Endothelial cell of umbilical vein (primary cell): Measurements from ENCODE around the gene MACROD2. TPM values are rescaled to one million over a fixed set of nuclear protein-coding genes. Genes with fewer than 3 reads are reported as not detected.

Source experiments
- BruUV-seq: library from RNA; stranded (reverse); fragments of 400-500 nt; replicated peaks from 2 replicates; lab custom pipeline; 2021; lab: Mats Ljungman, UMichigan
- CTCF ChIA-PET: fragments of 300-600, 350-600 bp; sonication (Branson Sonifier 250); formaldehyde crosslinking; loops from one replicate; lab custom pipeline; 2021; ENCODE audit warnings: antibody characterized with exemption, inconsistent platforms; lab: Charles Lee
- POLR2A ChIA-PET: fragments of 300-600, 350-600 bp; sonication (Branson Sonifier 250); formaldehyde crosslinking; loops from one replicate; lab custom pipeline; 2021; ENCODE audit warnings: antibody characterized with exemption, inconsistent platforms; lab: Charles Lee
- DNase-seq: peaks from one replicate; pipeline ENCODE4 v3.0.0-alpha.2; 2011; ENCODE audit warnings: low read depth, low spot score
- FAIRE-seq: peaks from 2 replicates; lab custom pipeline; 2011; peaks lifted over from hg19 to GRCh38; lab: Jason Lieb, UNC
- H2AFZ ChIP-seq: 2 replicates; pipeline ENCODE4 v1.6.0; 2012; ENCODE audit warnings: low read depth, low read length, control low read depth, inconsistent platforms
- H3K27ac ChIP-seq: 2 replicates; pipeline ENCODE4 v1.5.1; 2011; ENCODE audit warnings: low read depth, mild to moderate bottlenecking, control low read depth, low read length, moderate library complexity; ENCODE audit not compliant: insufficient read depth
- H3K27me3 ChIP-seq, 2 experiments: 2 replicates each; pipeline versions ENCODE4 v1.6.0 to v1.6.1; 2011; ENCODE audit warnings: low read length in 2 of 2, mixed read lengths in 1 of 2; ENCODE audit not compliant: control insufficient read depth in 2 of 2, insufficient read depth in 2 of 2
- H3K36me3 ChIP-seq, 2 experiments: 2 replicates in 1 of 2; 3 replicates in 1 of 2; pipeline ENCODE4 v1.5.1; 2011; ENCODE audit warnings: low read length in 2 of 2, mild to moderate bottlenecking in 1 of 2, moderate library complexity in 1 of 2; ENCODE audit not compliant: control insufficient read depth in 2 of 2, insufficient read depth in 2 of 2; ENCODE audit errors: extremely low read depth in 1 of 2
- H3K4me1 ChIP-seq: 3 replicates; pipeline ENCODE4 v1.5.1; 2011; ENCODE audit warnings: mild to moderate bottlenecking, low read length; ENCODE audit not compliant: control insufficient read depth, insufficient read depth; ENCODE audit errors: extremely low read depth
- H3K4me2 ChIP-seq: 2 replicates; pipeline ENCODE4 v1.6.1; 2011; ENCODE audit warnings: low read length, control low read depth, mixed read lengths; ENCODE audit not compliant: insufficient read depth
- H3K4me3 ChIP-seq, 3 experiments: fragments of 200-600 bp in 1 of 3; sonication (generic), shearing (Covaris generic) in 1 of 3; replicated peaks in 1 of 3; 2 replicates each; pipeline ENCODE4 v1.5.1; 2011 to 2016; ENCODE audit warnings: control low read depth in 3 of 3, low read length in 3 of 3, mild to moderate bottlenecking in 2 of 3, inconsistent platforms in 1 of 3, low read depth in 1 of 3, moderate library complexity in 1 of 3; ENCODE audit not compliant: insufficient read depth in 1 of 3
- H3K79me2 ChIP-seq: 2 replicates; pipeline ENCODE4 v1.6.0; 2012; ENCODE audit warnings: low read length, inconsistent platforms; ENCODE audit not compliant: control insufficient read depth, insufficient read depth
- H3K9ac ChIP-seq: replicated peaks from 2 replicates; pipeline ENCODE3; 2011; ENCODE audit warnings: low read length, control low read depth; ENCODE audit not compliant: insufficient read depth; ENCODE audit errors: extremely low read depth
- H3K9me1 ChIP-seq: replicated peaks from 3 replicates; pipeline ENCODE4 v1.6.0; 2011; ENCODE audit warnings: mild to moderate bottlenecking, low read length; ENCODE audit not compliant: control insufficient read depth, insufficient read depth; ENCODE audit errors: extremely low read depth
- H3K9me3 ChIP-seq: replicated peaks from 2 replicates; pipeline ENCODE4 v1.5.1; 2012; ENCODE audit warnings: low read length, inconsistent platforms; ENCODE audit not compliant: control insufficient read depth, insufficient read depth
- H4K20me1 ChIP-seq: replicated peaks from 2 replicates; pipeline ENCODE3; 2011; ENCODE audit warnings: mild to moderate bottlenecking, low read length; ENCODE audit not compliant: control insufficient read depth, insufficient read depth; ENCODE audit errors: extremely low read depth
- EZH2 ChIP-seq: IDR thresholded peaks from 2 replicates; pipeline ENCODE4 v1.6.1; 2012; ENCODE audit warnings: borderline replicate concordance, low read depth, mild to moderate bottlenecking, moderate library complexity, low read length, inconsistent platforms; ENCODE audit not compliant: severe bottlenecking
- FOS ChIP-seq: IDR thresholded peaks from 2 replicates; pipeline ENCODE4 v1.6.1; 2011; ENCODE audit warnings: mild to moderate bottlenecking, low read length, moderate library complexity, borderline replicate concordance; ENCODE audit not compliant: insufficient read depth
- GATA2 ChIP-seq: IDR thresholded peaks from 2 replicates; pipeline ENCODE4 v1.7.0; 2011; ENCODE audit warnings: low read depth, mild to moderate bottlenecking, moderate library complexity, mixed read lengths, low read length; ENCODE audit not compliant: insufficient read length, insufficient read depth
- JUN ChIP-seq: IDR thresholded peaks from 2 replicates; pipeline ENCODE4 v1.6.1; 2011; ENCODE audit warnings: borderline replicate concordance, low read depth; ENCODE audit not compliant: insufficient read length, insufficient read depth
- MYC ChIP-seq: IDR thresholded peaks from one replicate; pipeline ENCODE4 v1.6.1; 2011; ENCODE audit warnings: mild to moderate bottlenecking, low read depth, low read length
- POLR2A ChIP-seq: IDR thresholded peaks from 2 replicates; pipeline ENCODE4 v1.6.1; 2012; ENCODE audit warnings: low read depth, mild to moderate bottlenecking, control low read depth, low read length
- POLR2AphosphoS5 ChIP-seq: IDR thresholded peaks from 2 replicates; pipeline ENCODE4 v1.6.1; 2012; ENCODE audit warnings: low read depth, mild to moderate bottlenecking, control low read depth, low read length, moderate library complexity; ENCODE audit not compliant: insufficient read depth
- dilution Hi-C: fragments of 300-500 bp; cut with MboI; formaldehyde crosslinking; loops from one replicate; pipeline ENCODE4 v1.15.0; 2019; ENCODE audit warnings: low sequenced_read_pairs; ENCODE audit not compliant: extremely low pct_ligation_motif_present
- intact Hi-C: fragments of 100-400 bp; cut with micrococcal nuclease; formaldehyde crosslinking; loops from one replicate; pipeline ENCODE4 v1.10.0; 2022
- polyA plus RNA-seq, 4 experiments: library from polyadenylated mRNA; depleted of rRNA in 3 of 4; stranded (reverse) in 3 of 4; unstranded in 1 of 4; fragments of >200 nt; gene quantifications; 2 replicates each; pipeline versions ENCODE4 v1.2.1 to v1.2.3, GENCODE V29; 2011 to 2012; ENCODE audit warnings: missing spikeins in 1 of 4
- total RNA-seq: library from RNA; stranded (reverse); gene quantifications from 2 replicates; pipeline ENCODE4 v1.2.3, GENCODE V29; 2021
- TF ChIP-seq, protein P1 (sequence below): IDR thresholded peaks from 2 replicates; pipeline ENCODE4 v1.6.1; 2011; ENCODE audit not compliant: insufficient read depth, insufficient read length
- TF ChIP-seq, protein P2 (sequence below), 2 donors: IDR thresholded peaks; 1 replicate in 1 of 2; 2 replicates in 1 of 2; pipeline ENCODE4 v1.5.1; 2011; ENCODE audit warnings: low read length in 2 of 2, mild to moderate bottlenecking in 2 of 2, moderate library complexity in 2 of 2, control low read depth in 1 of 2, inconsistent platforms in 1 of 2, low read depth in 1 of 2; ENCODE audit not compliant: insufficient read depth in 1 of 2; ENCODE audit errors: extremely low read depth in 1 of 2

The MACROD2 gene
- total and polyA plus RNA-seq, 2 donors (not counting 3 experiments of a cell fraction or from before 2014, with no cell fraction given) = 0.11 to 0.73 TPM

DNA sequence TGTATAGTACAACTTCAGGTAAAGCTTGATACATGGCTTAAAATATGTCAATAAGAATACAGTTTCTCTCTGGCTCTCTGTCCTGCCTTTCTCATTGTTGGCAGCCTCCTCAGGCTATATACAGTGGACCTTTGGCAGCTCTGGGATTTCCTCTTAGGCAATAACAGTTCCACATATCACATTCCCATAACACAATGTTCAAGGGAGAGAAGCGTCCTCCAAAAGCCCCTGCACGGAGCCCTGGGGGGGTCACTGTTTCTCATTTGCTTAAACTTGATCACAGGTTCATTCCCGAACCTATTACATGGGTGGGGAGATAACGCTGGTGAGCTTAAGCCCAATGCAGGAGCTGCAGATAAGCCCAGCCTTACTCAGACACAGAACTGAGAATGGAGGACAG, 346.5 kb downstream of the MACROD2 start:
- intact Hi-C loops = no loop called here
- no peak overlapping the region for H3K9ac ChIP-seq
- no peaks in the 10 kb centered on the region for H3K9me1 ChIP-seq
- ChIA-PET POLR2A (no interaction called here), CTCF (no interaction called here)
- H2AFZ ChIP-seq = no peak overlapping the region
- no peaks in the 10 kb centered on the region for H4K20me1 ChIP-seq
- TF ChIP-seq, protein P1, sequence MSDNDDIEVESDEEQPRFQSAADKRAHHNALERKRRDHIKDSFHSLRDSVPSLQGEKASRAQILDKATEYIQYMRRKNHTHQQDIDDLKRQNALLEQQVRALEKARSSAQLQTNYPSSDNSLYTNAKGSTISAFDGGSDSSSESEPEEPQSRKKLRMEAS = no peak
- no peak for TF ChIP-seq MYC
- TF ChIP-seq POLR2A = no peak
- TF ChIP-seq, protein P2, sequence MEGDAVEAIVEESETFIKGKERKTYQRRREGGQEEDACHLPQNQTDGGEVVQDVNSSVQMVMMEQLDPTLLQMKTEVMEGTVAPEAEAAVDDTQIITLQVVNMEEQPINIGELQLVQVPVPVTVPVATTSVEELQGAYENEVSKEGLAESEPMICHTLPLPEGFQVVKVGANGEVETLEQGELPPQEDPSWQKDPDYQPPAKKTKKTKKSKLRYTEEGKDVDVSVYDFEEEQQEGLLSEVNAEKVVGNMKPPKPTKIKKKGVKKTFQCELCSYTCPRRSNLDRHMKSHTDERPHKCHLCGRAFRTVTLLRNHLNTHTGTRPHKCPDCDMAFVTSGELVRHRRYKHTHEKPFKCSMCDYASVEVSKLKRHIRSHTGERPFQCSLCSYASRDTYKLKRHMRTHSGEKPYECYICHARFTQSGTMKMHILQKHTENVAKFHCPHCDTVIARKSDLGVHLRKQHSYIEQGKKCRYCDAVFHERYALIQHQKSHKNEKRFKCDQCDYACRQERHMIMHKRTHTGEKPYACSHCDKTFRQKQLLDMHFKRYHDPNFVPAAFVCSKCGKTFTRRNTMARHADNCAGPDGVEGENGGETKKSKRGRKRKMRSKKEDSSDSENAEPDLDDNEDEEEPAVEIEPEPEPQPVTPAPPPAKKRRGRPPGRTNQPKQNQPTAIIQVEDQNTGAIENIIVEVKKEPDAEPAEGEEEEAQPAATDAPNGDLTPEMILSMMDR (IDR thresholded peaks at IDR 0.05; ENCODE audit: extremely low read depth in 1 of 2, insufficient read depth in 1 of 2, low read depth in 1 of 2, low read length in 2 of 2) = no peak
- peaks cover 0 to 1% of the 10 kb centered on the region in 2 experiments for H3K27me3 ChIP-seq
- no peaks in the 10 kb centered on the region for H3K36me3 ChIP-seq
- no peak for FAIRE-seq
- H3K4me3 ChIP-seq = no peak overlapping the region
- H3K27ac ChIP-seq = no peak overlapping the region
- peaks cover 1% of the 10 kb centered on the region for H3K4me1 ChIP-seq
- no TSS peak for BruUV-seq
- dilution Hi-C loops = no loop called here
- H3K79me2 ChIP-seq = no peaks in the 10 kb centered on the region
- H3K9me3 ChIP-seq = no peaks in the 10 kb centered on the region
- DNase-seq = no peak
- H3K4me2 ChIP-seq = no peak overlapping the region

DNA sequence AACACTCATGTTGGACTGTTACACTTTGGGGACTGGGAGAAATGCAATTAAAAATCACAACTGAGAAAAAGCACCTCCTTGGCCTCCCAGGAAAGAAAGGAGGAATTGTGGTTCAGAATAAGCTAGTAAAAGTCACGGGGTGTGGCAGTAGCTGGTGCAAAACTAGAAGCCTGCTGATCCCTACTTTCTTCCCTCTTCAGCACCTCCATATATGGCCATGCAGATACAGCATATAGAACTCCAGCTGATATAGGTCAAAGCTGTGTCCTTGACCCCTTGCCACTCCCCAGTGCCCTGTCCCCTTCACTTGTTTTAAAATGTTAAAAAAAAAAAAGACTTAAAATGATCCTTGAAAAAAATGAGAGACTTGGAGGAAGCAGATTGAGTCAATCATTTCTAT, 347.6 kb downstream of the MACROD2 start:
- Histone ChIP-seq H3K36me3 (no peaks in the 10 kb centered on the region), H3K27me3 (peaks cover 0 to 1% of the 10 kb centered on the region in 2 experiments), H4K20me1 (no peaks in the 10 kb centered on the region), H3K79me2 (no peaks in the 10 kb centered on the region), H3K4me3 (no peak overlapping the region), H2AFZ (no peak overlapping the region), H3K9me3 (no peaks in the 10 kb centered on the region), H3K4me2 (no peak overlapping the region), H3K4me1 (no peaks in the 10 kb centered on the region), H3K27ac (no peak overlapping the region), H3K9ac (no peak overlapping the region), H3K9me1 (no peaks in the 10 kb centered on the region)
- POLR2A ChIA-PET = no interaction called here
- BruUV-seq = no TSS peak
- dilution Hi-C loops = no loop called here
- FAIRE-seq (no peak), DNase-seq (no peak)
- TF ChIP-seq JUN (no peak), GATA2 (no peak), FOS (no peak), POLR2AphosphoS5 (no peak), MYC (no peak), EZH2 (no peak), POLR2A (no peak)
- TF ChIP-seq, protein P2 (IDR thresholded peaks at IDR 0.05; ENCODE audit: extremely low read depth in 1 of 2, insufficient read depth in 1 of 2, low read depth in 1 of 2, low read length in 2 of 2) = no peak
- TF ChIP-seq, protein P1 = no peak
- CTCF ChIA-PET = no interaction called here
- intact Hi-C loops = no loop called here
